Loucy (cell line): ENCODE measurements around the gene FOXP1.

Experiments
- H2AFZ ChIP-seq: fragments of 200-600 bp; sonication (generic); 2 replicates; pipeline ENCODE4 v1.6.0; 2016; ENCODE audit warnings: antibody characterized with exemption, mild to moderate bottlenecking, low read length, moderate library complexity
- H3F3A ChIP-seq: fragments of 200-600 bp; 2 replicates; pipeline ENCODE4 v1.6.0; 2016; ENCODE audit warnings: antibody characterized with exemption, low read depth, mild to moderate bottlenecking
- H3K27me3 ChIP-seq: fragments of 200-600 bp; sonication (generic); 2 replicates; pipeline ENCODE4 v1.6.1; 2014; ENCODE audit warnings: low read length, mild to moderate bottlenecking; ENCODE audit not compliant: insufficient read depth, poor library complexity, severe bottlenecking
- H3K36me3 ChIP-seq: fragments of 200-600 bp; sonication (generic); 2 replicates; pipeline ENCODE4 v1.6.1; 2016; ENCODE audit warnings: low read length; ENCODE audit not compliant: insufficient read depth
- H3K4me1 ChIP-seq: fragments of 200-600 bp; sonication (generic); 2 replicates; pipeline ENCODE4 v1.5.1; 2014; ENCODE audit warnings: low read length, mild to moderate bottlenecking; ENCODE audit not compliant: insufficient read depth, poor library complexity, severe bottlenecking
- H3K4me2 ChIP-seq: fragments of 200-600 bp; sonication (generic); 2 replicates; pipeline ENCODE4 v1.6.0; 2014; ENCODE audit warnings: antibody characterized with exemption, low read length, low read depth, mild to moderate bottlenecking; ENCODE audit not compliant: poor library complexity, severe bottlenecking
- H3K4me3 ChIP-seq: fragments of 200-600 bp; sonication (generic); 2 replicates; pipeline ENCODE4 v1.5.1; 2014; ENCODE audit warnings: low read length, mild to moderate bottlenecking, mixed read lengths; ENCODE audit not compliant: poor library complexity, severe bottlenecking
- H3K79me2 ChIP-seq: fragments of 200-600 bp; sonication (generic); 2 replicates; pipeline ENCODE4 v1.6.1; 2014; ENCODE audit warnings: low read length; ENCODE audit not compliant: insufficient read depth
- H3K9ac ChIP-seq: fragments of 200-600 bp; sonication (generic); 2 replicates; pipeline ENCODE4 v1.6.0; 2014; ENCODE audit warnings: mild to moderate bottlenecking, low read depth, low read length, moderate library complexity; ENCODE audit not compliant: poor library complexity, severe bottlenecking
- H3K9me2 ChIP-seq: fragments of 200-600 bp; sonication (generic); replicated peaks from 2 replicates; pipeline ENCODE4 v1.6.1; 2016; ENCODE audit warnings: low read depth, low read length, mixed read lengths
- H3K9me3 ChIP-seq: fragments of 200-600 bp; sonication (generic); 2 replicates; pipeline ENCODE4 v1.6.1; 2014; ENCODE audit warnings: mild to moderate bottlenecking, antibody characterized with exemption, low read length, low read depth; ENCODE audit not compliant: insufficient read depth
- H4K20me1 ChIP-seq: fragments of 200-600 bp; sonication (generic); 2 replicates; pipeline ENCODE4 v1.6.0; 2014; ENCODE audit warnings: antibody characterized with exemption, low read length, mild to moderate bottlenecking; ENCODE audit not compliant: insufficient read depth, poor library complexity, severe bottlenecking
- EZH2phosphoT487 ChIP-seq: fragments of 200-600 bp; IDR thresholded peaks from 2 replicates; pipeline ENCODE4 v1.6.1; 2018; ENCODE audit warnings: antibody characterized with exemption, mild to moderate bottlenecking, moderate library complexity, borderline replicate concordance
- TF ChIP-seq, protein P1 (sequence below): fragments of 200-600 bp; sonication (generic); conservative IDR thresholded peaks from 2 replicates; pipeline ENCODE4 v1.5.1; 2014; ENCODE audit warnings: mild to moderate bottlenecking, antibody characterized with exemption, low read length

FOXP1 gene

GRCh38 chr3:71130471-71131374, 452.8 kb downstream of the FOXP1 start:
- Histone ChIP-seq H4K20me1 (peaks cover 5% of the 10 kb centered on the region), H2AFZ (peak overlapping the region; percentile 7; the same call in 1 of the 2 replicates), H3K4me2 (peak overlapping the region; percentile 77), H3K4me3 (peak overlapping the region; percentile 74), H3K79me2 (peaks cover 35% of the 10 kb centered on the region), H3K36me3 (no peaks in the 10 kb centered on the region), H3K4me1 (peaks cover 71% of the 10 kb centered on the region), H3K9me3 (no peaks in the 10 kb centered on the region), H3K9ac (peak overlapping the region; percentile 75), H3K27me3 (no peaks in the 10 kb centered on the region), H3K9me2 (no peaks in the 10 kb centered on the region), H3F3A (0 out of 2 replicates have a peak, but pooled peaks cover 4% of the 10 kb centered on the region)
- TF ChIP-seq, protein P1, sequence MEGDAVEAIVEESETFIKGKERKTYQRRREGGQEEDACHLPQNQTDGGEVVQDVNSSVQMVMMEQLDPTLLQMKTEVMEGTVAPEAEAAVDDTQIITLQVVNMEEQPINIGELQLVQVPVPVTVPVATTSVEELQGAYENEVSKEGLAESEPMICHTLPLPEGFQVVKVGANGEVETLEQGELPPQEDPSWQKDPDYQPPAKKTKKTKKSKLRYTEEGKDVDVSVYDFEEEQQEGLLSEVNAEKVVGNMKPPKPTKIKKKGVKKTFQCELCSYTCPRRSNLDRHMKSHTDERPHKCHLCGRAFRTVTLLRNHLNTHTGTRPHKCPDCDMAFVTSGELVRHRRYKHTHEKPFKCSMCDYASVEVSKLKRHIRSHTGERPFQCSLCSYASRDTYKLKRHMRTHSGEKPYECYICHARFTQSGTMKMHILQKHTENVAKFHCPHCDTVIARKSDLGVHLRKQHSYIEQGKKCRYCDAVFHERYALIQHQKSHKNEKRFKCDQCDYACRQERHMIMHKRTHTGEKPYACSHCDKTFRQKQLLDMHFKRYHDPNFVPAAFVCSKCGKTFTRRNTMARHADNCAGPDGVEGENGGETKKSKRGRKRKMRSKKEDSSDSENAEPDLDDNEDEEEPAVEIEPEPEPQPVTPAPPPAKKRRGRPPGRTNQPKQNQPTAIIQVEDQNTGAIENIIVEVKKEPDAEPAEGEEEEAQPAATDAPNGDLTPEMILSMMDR, result no peak
- TF ChIP-seq EZH2phosphoT487, result no peak

GRCh38 chr3:71129611-71130431, 453.7 kb downstream of the FOXP1 start:
- Histone ChIP-seq H3K4me2 (peak overlapping the region; percentile 77), H3F3A (0 out of 2 replicates have a peak, but pooled peaks cover 4% of the 10 kb centered on the region), H2AFZ (peak overlapping the region; percentile 7), H3K4me1 (peaks cover 77% of the 10 kb centered on the region), H3K9ac (peak overlapping the region; percentile 75), H3K27me3 (no peaks in the 10 kb centered on the region), H3K36me3 (no peaks in the 10 kb centered on the region), H4K20me1 (peaks cover 7% of the 10 kb centered on the region), H3K79me2 (peaks cover 44% of the 10 kb centered on the region), H3K9me3 (no peaks in the 10 kb centered on the region), H3K4me3 (peak overlapping the region; percentile 74), H3K9me2 (no peaks in the 10 kb centered on the region)
- TF ChIP-seq, protein P1, result no peak
- TF ChIP-seq EZH2phosphoT487, result no peak

DNA sequence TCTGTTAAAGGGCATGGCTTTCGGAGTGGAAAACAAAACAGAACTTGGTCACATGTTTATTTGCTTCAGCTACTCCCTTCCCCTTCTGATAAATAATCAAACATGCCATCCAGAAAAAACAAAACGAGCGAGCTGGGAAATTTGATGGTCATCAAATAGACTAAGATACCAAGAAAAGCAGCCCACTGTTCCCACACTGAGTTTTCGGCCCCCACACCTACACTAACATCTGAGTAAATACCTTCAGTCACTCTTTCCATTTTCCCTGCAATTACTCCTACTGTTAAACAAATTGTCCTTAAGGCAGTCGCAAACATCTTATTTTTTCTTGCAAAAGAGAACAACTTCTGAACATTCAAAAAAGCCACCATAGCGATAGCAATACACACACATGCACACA, 454.6 kb downstream of the FOXP1 start:
- H3K4me3 ChIP-seq, result peak overlapping the region; percentile 74
- no peaks in the 10 kb centered on the region for H3K27me3 ChIP-seq
- no peaks in the 10 kb centered on the region for H3K9me3 ChIP-seq
- peaks cover 7% of the 10 kb centered on the region for H4K20me1 ChIP-seq
- no peak overlapping the region for H2AFZ ChIP-seq
- peak overlapping the region; percentile 75 for H3K9ac ChIP-seq
- no peaks in the 10 kb centered on the region for H3K36me3 ChIP-seq
- peaks cover 75% of the 10 kb centered on the region for H3K4me1 ChIP-seq
- 0 out of 2 replicates have a peak, but pooled peaks cover 4% of the 10 kb centered on the region for H3F3A ChIP-seq
- peak overlapping the region; percentile 77 for H3K4me2 ChIP-seq
- TF ChIP-seq, protein P1, result no peak
- no peaks in the 10 kb centered on the region for H3K9me2 ChIP-seq
- peaks cover 49% of the 10 kb centered on the region for H3K79me2 ChIP-seq
